HG03045 (cell line): ENCODE data around the gene BRD3.
A peak's percentile ranks its signal among the peaks of the same experiment; 100 is the strongest.

Experiments used
- ATAC-seq: cut with Tn5 transposase; IDR thresholded peaks from one replicate; pipeline ENCODE4 v1.9.1; 2021; ENCODE audit warnings: mild to moderate bottlenecking, moderate library complexity; ENCODE audit not compliant: unreplicated experiment

Gene BRD3

GRCh38 chr9:134024828-134025605 is 42.8 kb downstream of the BRD3 start, which contains the start of gene BRD3OS:
BRD3OS (plus strand) TSS chr9:134025481; CDS start chr9:134026748, 1,267 bp downstream.
- ATAC-seq = peak; percentile 89

GRCh38 chr9:134024214-134024792 is 43.5 kb downstream of the BRD3 start:
- no peak for ATAC-seq

- ATAC-seq = no peak
Observed at GRCh38 chr9:134014946-134015345, 52.9 kb downstream of the BRD3 start.

GRCh38 chr9:134011401-134011800 is 56.4 kb downstream of the BRD3 start:
- ATAC-seq = no peak

GRCh38 chr9:134010310-134011173 is 57.3 kb downstream of the BRD3 start:
- ATAC-seq = no peak

GRCh38 chr9:134007571-134007970 is 60.3 kb downstream of the BRD3 start:
- ATAC-seq = no peak

GRCh38 chr9:134007150-134007549 is 60.7 kb downstream of the BRD3 start:
- no peak for ATAC-seq

GRCh38 chr9:134005381-134005780 is 62.4 kb downstream of the BRD3 start:
- ATAC-seq = no peak

- no peak for ATAC-seq
Observed at GRCh38 chr9:134004881-134005280, 62.9 kb downstream of the BRD3 start.

- no peak for ATAC-seq
Observed at GRCh38 chr9:134004131-134004873, 63.5 kb downstream of the BRD3 start.

- no peak for ATAC-seq
Observed at GRCh38 chr9:134003237-134003636, 64.6 kb downstream of the BRD3 start.

GRCh38 chr9:134002796-134003195 is 65.0 kb downstream of the BRD3 start:
- no peak for ATAC-seq

GRCh38 chr9:133999851-134000265 is 68.0 kb downstream of the BRD3 start:
- ATAC-seq = no peak

- no peak for ATAC-seq
Observed at GRCh38 chr9:133998915-133999595, 68.8 kb downstream of the BRD3 start.

- ATAC-seq = no peak
Observed at GRCh38 chr9:133997584-133997983, 70.2 kb downstream of the BRD3 start.

GRCh38 chr9:133996531-133997520 is 71.0 kb downstream of the BRD3 start:
- no peak for ATAC-seq

GRCh38 chr9:133995012-133995896 is 72.6 kb downstream of the BRD3 start:
- ATAC-seq = no peak
